Ovary (tissue), 9 donors: Measurements from ENCODE around the gene DIP2C. TPM values are rescaled to one million over a fixed set of nuclear protein-coding genes. Genes with fewer than 3 reads are reported as not detected.
"Not testable (repeated sequence)": the region's sequence is repeated elsewhere in the genome, so short reads cannot be mapped to it uniquely, and the experiment has no call there.

Source experiments
- DNase-seq, 5 donors: peaks; one replicate each; pipeline ENCODE4 v3.0.0-alpha.2; 2019 to 2020
- H3K27ac ChIP-seq, 2 donors: fragments of 200-600 bp; one replicate each; pipeline versions ENCODE4 v1.5.1 to v1.8.0; 2019 to 2022
- H3K27me3 ChIP-seq: fragments of 200-600 bp; one replicate; pipeline ENCODE4 v1.8.0; 2022
- H3K36me3 ChIP-seq: fragments of 200-600 bp; sonication (generic); one replicate; pipeline ENCODE4 v1.5.1; 2019
- H3K4me1 ChIP-seq: one replicate; pipeline ENCODE4 v1.8.1; 2013; ENCODE audit warnings: mild to moderate bottlenecking, moderate library complexity; ENCODE audit not compliant: insufficient read depth
- H3K4me3 ChIP-seq: fragments of 200-600 bp; sonication (generic); one replicate; pipeline ENCODE4 v1.5.1; 2017
- H3K9me3 ChIP-seq, 2 donors: fragments of 200-600 bp in 1 of 2; sonication (generic) in 1 of 2; one replicate each; pipeline versions ENCODE4 v1.5.1 to v1.8.1; 2013 to 2019; ENCODE audit warnings: mild to moderate bottlenecking in 1 of 2, moderate library complexity in 1 of 2
- CTCF ChIP-seq, 3 donors: fragments of 450-650 bp in 2 of 3; fragments of 200-600 bp in 1 of 3; IDR thresholded peaks; one replicate each; pipeline versions ENCODE4 v1.5.1 to v1.8.0; 2016 to 2022; ENCODE audit warnings: antibody characterized with exemption in 3 of 3, mild to moderate bottlenecking in 1 of 3
- EP300 ChIP-seq: sonication (generic); formaldehyde crosslinking; IDR thresholded peaks from one replicate; pipeline ENCODE4 v1.6.1; 2017; ENCODE audit warnings: antibody characterized with exemption
- POLR2A ChIP-seq: fragments of 450-650 bp; IDR thresholded peaks from one replicate; pipeline ENCODE4 v1.6.1; 2017; ENCODE audit warnings: antibody characterized with exemption, mild to moderate bottlenecking, moderate library complexity
- WGBS, 3 donors: extraction: QIAGEN DNeasy Blood & Tissue Kit in 1 of 3; methylation state at CpG; one replicate each; pipeline versions ENCODE4 v1.1.5 to v1.1.7; 2013 to 2017; 5-methylcytosine and 5-hydroxymethylcytosine counted together
- intact Hi-C, 4 donors: fragments of 100-400 bp; cut with DNase I; formaldehyde crosslinking; loops; one replicate each; pipeline versions ENCODE4 v1.11.0 to v1.15.1; 2022 to 2023
- polyA plus RNA-seq, 2 donors: library from polyadenylated mRNA; stranded (reverse); fragments of 200-250 nt in 1 of 2; fragments of 350-450 nt in 1 of 2; fragmentation: Illumina TruSeq in 1 of 2; extraction: RNeasy Lipid Tissue Mini Kit (QIAGEN cat#74804) in 1 of 2; gene quantifications; one replicate each; pipeline ENCODE4 v1.2.3, GENCODE V29; 2013 to 2014
- total RNA-seq, 7 donors: library from RNA; depleted of rRNA in 2 of 7; stranded (reverse); fragments of >200 nt in 2 of 7; fragmentation: NEBNext Ultra II Directional in 3 of 7; extraction: Animal tissue kit (Norgen Biotek cat#: 25700) in 3 of 7; gene quantifications; one replicate each; pipeline versions ENCODE4 v1.1.0 to v1.2.4, GENCODE V29; 2016 to 2023
- donor health status: DM: no; HTN: no; CAD: no; lungs with moderate emphysema.
- donor health status: DM: no; HTN: no; CAD: no.
- donor health status: Bipolar disorder and iron deficiency.
- donor health status: DM: yes; HTN: yes; CAD: no.
- donor health status: DM: no; HTN: no; CAD: no.
- donor health status: DM: yes; HTN: yes; CAD: no.

The DIP2C gene
- total and polyA plus RNA-seq, 9 donors: 10.1 to 29.4 (median 22.2) TPM

GRCh38 chr10:586716-587115 is 102.8 kb downstream of the DIP2C start:
- 88 to 90% (median 90%) methylated on average over 11 of the region's 11 CpGs for WGBS, 3 donors
- Histone ChIP-seq H3K9me3 (no peaks in the 10 kb centered on the region), H3K27ac (no peak overlapping the region), H3K27me3 (no peaks in the 10 kb centered on the region), H3K36me3 (no peaks in the 10 kb centered on the region), H3K4me3 (no peak overlapping the region), H3K4me1 (peaks cover 9% of the 10 kb centered on the region)
- no peak for DNase-seq
- intact Hi-C loops: no loop called here
- TF ChIP-seq EP300 (no peak), CTCF (IDR thresholded peaks at IDR 0.05) (no peak), POLR2A (no peak)

DNA sequence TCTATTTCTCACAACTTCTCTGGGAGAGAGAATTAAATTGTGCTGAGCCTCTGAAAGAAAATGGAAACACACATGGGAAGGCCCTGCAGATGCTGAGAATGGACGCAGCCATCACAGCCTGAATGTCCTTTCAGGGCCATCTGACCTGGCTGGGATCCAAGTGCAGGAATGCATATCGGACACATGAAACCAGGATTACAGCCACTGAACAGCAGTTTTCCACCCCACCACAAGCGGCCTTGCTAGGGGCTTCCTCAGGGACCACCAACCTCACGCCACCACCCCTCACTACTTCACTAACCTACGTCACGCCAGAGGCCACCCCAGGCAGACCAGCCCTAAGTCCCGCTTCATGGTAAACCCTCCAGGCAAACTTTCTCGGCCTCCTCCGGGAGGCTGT is 103.3 kb downstream of the DIP2C start:
- no peak for DNase-seq
- TF ChIP-seq CTCF (IDR thresholded peaks at IDR 0.05) (no peak), POLR2A (no peak), EP300 (no peak)

GRCh38 chr10:585502-585901 is 104.0 kb downstream of the DIP2C start:
- H3K9me3 ChIP-seq: no peaks in the 10 kb centered on the region
- no peak overlapping the region for H3K4me3 ChIP-seq
- intact Hi-C loops: no loop called here
- no peaks in the 10 kb centered on the region for H3K27me3 ChIP-seq
- DNase-seq: no peak
- 93 to 97% (median 95%) methylated on average over 7 of the region's 7 CpGs for WGBS, 3 donors
- H3K36me3 ChIP-seq: no peaks in the 10 kb centered on the region
- TF ChIP-seq EP300: no peak
- no peak for TF ChIP-seq CTCF (IDR thresholded peaks at IDR 0.05)
- TF ChIP-seq POLR2A: no peak
- no peak overlapping the region for H3K27ac ChIP-seq
- H3K4me1 ChIP-seq: peaks cover 10% of the 10 kb centered on the region

More for the DNA sequence above, 103.3 kb downstream of the DIP2C start:
- Histone ChIP-seq H3K36me3 (no peaks in the 10 kb centered on the region), H3K4me1 (peaks cover 10% of the 10 kb centered on the region), H3K9me3 (no peaks in the 10 kb centered on the region), H3K4me3 (no peak overlapping the region), H3K27ac (no peak overlapping the region), H3K27me3 (no peaks in the 10 kb centered on the region)
- 87 to 94% (median 93%) methylated on average over 9 of the region's 9 CpGs for WGBS, 3 donors
- intact Hi-C loops: no loop called here

GRCh38 chr10:584497-585290 is 104.8 kb downstream of the DIP2C start:
- H3K36me3 ChIP-seq, H3K9me3 ChIP-seq, DNase-seq, H3K4me3 ChIP-seq, H3K4me1 ChIP-seq, intact Hi-C loops, H3K27ac ChIP-seq, H3K27me3 ChIP-seq: not testable (repeated sequence)
- WGBS, 3 donors: 93 to 95% (median 94%) methylated on average over 39 to 55 of the region's 55 CpGs

- intact Hi-C loops: no loop called here
- Histone ChIP-seq H3K4me3 (no peak overlapping the region), H3K27me3 (no peaks in the 10 kb centered on the region), H3K36me3 (no peaks in the 10 kb centered on the region), H3K27ac (no peak overlapping the region), H3K4me1 (peaks cover 8% of the 10 kb centered on the region), H3K9me3 (no peaks in the 10 kb centered on the region)
- WGBS, 3 donors: 95 to 96% (median 96%) methylated on average over 14 of the region's 14 CpGs
- DNase-seq: peak in 1 of 5 donors; percentile 8
- no peak for TF ChIP-seq CTCF (IDR thresholded peaks at IDR 0.05)
- TF ChIP-seq POLR2A: no peak
- TF ChIP-seq EP300: no peak
Measured at GRCh38 chr10:583433-583832, 106.0 kb downstream of the DIP2C start.
